OCI-LY7 (cell line): ENCODE results near the gene PGM2L1. TPM values are rescaled to one million over a fixed set of nuclear protein-coding genes. Genes with fewer than 3 reads are reported as not detected.

Experiments used
- BruUV-seq: library from RNA; stranded (reverse); fragments of 400-500 nt; replicated peaks from 2 replicates; lab custom pipeline; 2021; lab: Mats Ljungman, UMichigan
- CTCF ChIA-PET: fragments of 300-600 bp; sonication (Branson Sonifier 250); formaldehyde crosslinking; loops from one replicate; lab custom pipeline; 2022; ENCODE audit warnings: antibody characterized with exemption; ENCODE audit not compliant: unreplicated experiment; lab: Charles Lee
- POLR2A ChIA-PET: fragments of 300-600 bp; sonication (Branson Sonifier 250); formaldehyde crosslinking; loops from one replicate; lab custom pipeline; 2022; ENCODE audit warnings: antibody characterized with exemption; lab: Charles Lee
- DNase-seq: peaks from one replicate; pipeline ENCODE4 v3.0.0-alpha.2; 2015; ENCODE audit warnings: low spot score
- H2AFZ ChIP-seq: fragments of 200-600 bp; sonication (generic), shearing (Covaris generic); 2 replicates; pipeline ENCODE4 v1.6.1; 2014; ENCODE audit warnings: mild to moderate bottlenecking, antibody characterized with exemption, low read length, moderate library complexity
- H3K27ac ChIP-seq: fragments of 200-600 bp; sonication (generic); 2 replicates; pipeline ENCODE4 v1.5.1; 2014; ENCODE audit warnings: mixed run types, low read depth, mild to moderate bottlenecking, moderate library complexity, low read length, inconsistent platforms; ENCODE audit not compliant: poor library complexity, severe bottlenecking
- H3K36me3 ChIP-seq: fragments of 200-600 bp; sonication (generic); 2 replicates; pipeline ENCODE4 v1.6.1; 2014; ENCODE audit warnings: mild to moderate bottlenecking, antibody characterized with exemption, low read length, moderate library complexity, mixed read lengths; ENCODE audit not compliant: insufficient read depth
- H3K4me1 ChIP-seq: fragments of 200-600 bp; sonication (generic); 2 replicates; pipeline ENCODE4 v1.5.1; 2014; ENCODE audit warnings: mild to moderate bottlenecking, low read length; ENCODE audit not compliant: insufficient read depth, poor library complexity, severe bottlenecking
- H3K4me2 ChIP-seq: fragments of 200-600 bp; sonication (generic); 2 replicates; pipeline ENCODE4 v1.6.1; 2014; ENCODE audit warnings: mild to moderate bottlenecking, low read length
- H3K4me3 ChIP-seq: fragments of 200-600 bp; sonication (generic); 2 replicates; pipeline ENCODE4 v1.5.1; 2014; ENCODE audit warnings: mild to moderate bottlenecking, low read depth, low read length; ENCODE audit not compliant: poor library complexity, severe bottlenecking
- H3K79me2 ChIP-seq: fragments of 200-600 bp; sonication (generic); 2 replicates; pipeline ENCODE4 v1.6.1; 2016; ENCODE audit warnings: low read depth, mild to moderate bottlenecking, low read length, moderate library complexity, mixed read lengths; ENCODE audit not compliant: insufficient read depth
- H3K9me2 ChIP-seq: fragments of 200-600 bp; sonication (generic); 2 replicates; pipeline ENCODE4 v1.6.1; 2016; ENCODE audit warnings: mild to moderate bottlenecking, low read length, mixed read lengths; ENCODE audit not compliant: insufficient read depth
- H3K9me3 ChIP-seq: fragments of 200-600 bp; sonication (generic); 2 replicates; pipeline ENCODE4 v1.6.1; 2014; ENCODE audit warnings: mild to moderate bottlenecking, mixed run types, low read length, mixed read lengths
- H4K20me1 ChIP-seq: fragments of 200-600 bp; sonication (generic); 2 replicates; pipeline ENCODE4 v1.6.1; 2014; ENCODE audit warnings: mild to moderate bottlenecking, antibody characterized with exemption, low read length, moderate library complexity, mixed read lengths; ENCODE audit not compliant: insufficient read depth
- EZH2phosphoT487 ChIP-seq: fragments of 200-600 bp; sonication (generic); IDR thresholded peaks from 2 replicates; pipeline ENCODE4 v1.6.1; 2018; ENCODE audit warnings: low read depth, borderline replicate concordance, mild to moderate bottlenecking, mixed run types, antibody characterized with exemption, low read length, moderate library complexity, mixed read lengths
- intact Hi-C: fragments of 100-400 bp; cut with micrococcal nuclease; formaldehyde crosslinking; loops from one replicate; pipeline ENCODE4 v1.10.0; 2022; ENCODE audit not compliant: unreplicated experiment
- total RNA-seq, 2 experiments: library from RNA; depleted of rRNA in 1 of 2; stranded (reverse); fragments of >200 nt in 1 of 2; shearing (Covaris generic) in 1 of 2; gene quantifications; 2 replicates each; pipeline ENCODE4 v1.2.3, GENCODE V29; 2014 to 2022
- TF ChIP-seq, protein P1 (sequence below): fragments of 200-600 bp; sonication (generic); conservative IDR thresholded peaks from 2 replicates; pipeline ENCODE4 v1.5.1; 2014; ENCODE audit warnings: mild to moderate bottlenecking, antibody characterized with exemption, low read length, moderate library complexity, mixed read lengths

PGM2L1 gene
- total RNA-seq, 2 experiments from 2014 or later = 0.78 to 0.79 TPM

DNA sequence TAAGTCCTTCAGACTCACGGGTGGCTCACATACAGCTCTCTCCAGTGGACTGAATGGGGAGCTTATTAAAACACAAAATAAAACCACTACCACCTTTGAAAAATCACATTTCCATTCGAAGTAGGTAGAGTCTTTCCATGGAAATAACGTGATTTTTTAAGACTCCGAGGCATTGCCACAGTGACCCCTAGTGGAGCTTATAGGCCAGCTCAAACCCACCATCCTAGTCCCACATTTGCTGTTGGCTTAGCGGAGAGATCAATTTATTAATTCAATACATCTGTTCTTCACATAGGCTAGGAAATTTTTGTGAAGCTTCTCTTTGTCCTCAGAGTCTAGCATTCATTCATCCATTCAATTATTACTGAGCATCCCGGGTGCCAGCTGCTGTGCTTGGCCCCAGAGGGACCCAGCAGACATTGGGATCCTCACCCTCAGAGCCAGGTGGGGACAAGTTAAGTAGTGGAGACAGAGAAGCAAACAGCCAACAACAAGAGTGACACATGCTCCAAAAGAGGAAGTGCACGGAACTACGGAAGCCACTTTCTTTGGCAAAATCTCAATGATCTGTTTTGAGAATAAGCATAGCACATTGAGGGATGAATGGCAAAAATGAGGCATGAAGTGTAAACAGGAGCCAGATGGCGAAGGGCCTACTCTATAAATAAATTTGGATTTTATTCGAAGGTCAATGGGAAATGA is 76.6 kb downstream of the PGM2L1 start:
- intact Hi-C loops = loop anchor here (5.0 kb wide), 1 partner anchor 359 kb away; no protein-coding TSS in a partner anchor
- Histone ChIP-seq H3K4me1 (no peaks in the 10 kb centered on the region), H3K4me3 (no peak overlapping the region), H3K27ac (no peak overlapping the region), H3K4me2 (no peak overlapping the region), H3K79me2 (no peaks in the 10 kb centered on the region), H4K20me1 (no peaks in the 10 kb centered on the region), H3K9me2 (no peaks in the 10 kb centered on the region), H3K9me3 (peaks cover 10% of the 10 kb centered on the region), H2AFZ (no peak overlapping the region), H3K36me3 (no peaks in the 10 kb centered on the region)
- no TSS peak for BruUV-seq
- CTCF ChIA-PET = no interaction called here
- TF ChIP-seq EZH2phosphoT487 = no peak
- TF ChIP-seq, protein P1, sequence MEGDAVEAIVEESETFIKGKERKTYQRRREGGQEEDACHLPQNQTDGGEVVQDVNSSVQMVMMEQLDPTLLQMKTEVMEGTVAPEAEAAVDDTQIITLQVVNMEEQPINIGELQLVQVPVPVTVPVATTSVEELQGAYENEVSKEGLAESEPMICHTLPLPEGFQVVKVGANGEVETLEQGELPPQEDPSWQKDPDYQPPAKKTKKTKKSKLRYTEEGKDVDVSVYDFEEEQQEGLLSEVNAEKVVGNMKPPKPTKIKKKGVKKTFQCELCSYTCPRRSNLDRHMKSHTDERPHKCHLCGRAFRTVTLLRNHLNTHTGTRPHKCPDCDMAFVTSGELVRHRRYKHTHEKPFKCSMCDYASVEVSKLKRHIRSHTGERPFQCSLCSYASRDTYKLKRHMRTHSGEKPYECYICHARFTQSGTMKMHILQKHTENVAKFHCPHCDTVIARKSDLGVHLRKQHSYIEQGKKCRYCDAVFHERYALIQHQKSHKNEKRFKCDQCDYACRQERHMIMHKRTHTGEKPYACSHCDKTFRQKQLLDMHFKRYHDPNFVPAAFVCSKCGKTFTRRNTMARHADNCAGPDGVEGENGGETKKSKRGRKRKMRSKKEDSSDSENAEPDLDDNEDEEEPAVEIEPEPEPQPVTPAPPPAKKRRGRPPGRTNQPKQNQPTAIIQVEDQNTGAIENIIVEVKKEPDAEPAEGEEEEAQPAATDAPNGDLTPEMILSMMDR = peak; percentile 87
- POLR2A ChIA-PET = no interaction called here
- DNase-seq = peak; percentile 31

DNA sequence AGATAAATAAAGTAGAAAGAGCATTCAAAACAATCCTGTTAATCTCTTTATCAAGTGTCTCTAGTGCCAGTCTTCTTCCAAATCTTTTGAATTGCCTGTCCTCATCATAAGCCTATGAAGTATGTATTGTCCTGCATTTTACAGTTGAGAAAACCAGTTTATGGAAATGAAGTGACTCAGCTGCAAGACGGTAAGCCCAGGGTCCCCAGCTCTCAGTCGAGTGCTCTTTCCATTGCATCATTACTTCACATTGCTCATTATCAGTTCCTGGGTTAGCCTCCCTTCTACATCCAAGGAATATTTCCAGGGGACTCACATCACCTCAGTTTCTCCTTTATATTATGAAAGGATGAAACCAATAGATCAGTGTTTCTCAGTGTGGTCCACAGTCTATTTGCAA is 77.7 kb downstream of the PGM2L1 start:
- Histone ChIP-seq H3K27ac (no peak overlapping the region), H3K79me2 (no peaks in the 10 kb centered on the region), H3K4me2 (no peak overlapping the region), H4K20me1 (no peaks in the 10 kb centered on the region), H3K4me3 (no peak overlapping the region), H3K4me1 (no peaks in the 10 kb centered on the region), H3K9me3 (peaks cover 13% of the 10 kb centered on the region), H3K9me2 (no peaks in the 10 kb centered on the region), H2AFZ (no peak overlapping the region), H3K36me3 (no peaks in the 10 kb centered on the region)
- TF ChIP-seq, protein P1 = no peak
- TF ChIP-seq EZH2phosphoT487 = no peak
- POLR2A ChIA-PET = no interaction called here
- no TSS peak for BruUV-seq
- CTCF ChIA-PET = no interaction called here
- intact Hi-C loops = loop anchor here (5.0 kb wide), 1 partner anchor 358 kb away; no protein-coding TSS in a partner anchor
- no peak for DNase-seq

DNA sequence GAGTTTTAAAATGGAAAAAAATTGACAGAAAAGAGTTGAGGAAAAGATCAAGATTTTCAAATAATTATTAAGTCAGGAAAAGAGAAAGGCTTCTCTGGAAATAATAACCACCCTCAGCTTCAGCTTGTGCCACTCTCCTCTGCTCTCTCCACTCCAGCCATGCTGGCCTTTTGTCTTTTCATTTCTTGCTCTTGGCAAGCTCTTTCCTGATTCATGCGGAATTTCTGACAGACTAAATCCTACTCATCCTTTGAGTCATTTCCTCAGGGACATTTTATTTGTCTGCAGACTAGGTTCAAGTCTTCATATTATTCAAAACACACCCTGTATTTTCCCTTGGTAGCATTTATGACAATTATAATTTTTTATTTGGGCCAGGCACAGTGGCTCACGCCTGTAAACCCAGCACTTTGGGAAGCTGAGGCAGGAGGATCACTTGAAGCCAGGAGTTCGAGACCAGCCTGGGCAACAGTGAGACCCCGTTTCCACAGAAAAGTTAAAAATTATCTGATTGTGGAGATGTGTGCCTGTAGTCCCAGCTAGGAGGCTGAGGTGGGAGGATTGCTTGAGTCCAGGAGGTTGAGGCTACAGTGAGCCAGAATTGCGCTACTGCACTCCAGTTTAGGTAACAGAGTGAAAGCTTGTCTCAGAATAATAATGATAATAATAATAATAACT is 79.0 kb downstream of the PGM2L1 start:
- Histone ChIP-seq H3K4me1 (no peaks in the 10 kb centered on the region), H3K4me2 (no peak overlapping the region), H3K27ac (no peak overlapping the region), H4K20me1 (no peaks in the 10 kb centered on the region), H2AFZ (no peak overlapping the region), H3K4me3 (no peak overlapping the region), H3K79me2 (no peaks in the 10 kb centered on the region), H3K9me2 (no peaks in the 10 kb centered on the region), H3K9me3 (peaks cover 13% of the 10 kb centered on the region), H3K36me3 (no peaks in the 10 kb centered on the region)
- DNase-seq = no peak
- TF ChIP-seq EZH2phosphoT487 = no peak
- TF ChIP-seq, protein P1 = no peak
- intact Hi-C loops = no loop called here
- CTCF ChIA-PET = no interaction called here
- POLR2A ChIA-PET = no interaction called here
- no TSS peak for BruUV-seq
